HepG2 (cell line): Measurements from ENCODE around the gene CNNM4. TPM values are rescaled to one million over a fixed set of nuclear protein-coding genes. Genes with fewer than 3 reads are reported as not detected.

Source experiments
- AGO1 ChIP-seq: fragments of 200-400 bp; formaldehyde crosslinking; IDR thresholded peaks from 2 replicates; pipeline ENCODE4 v1.6.1; 2017; ENCODE audit warnings: mild to moderate bottlenecking, low read depth, low read length, moderate library complexity; ENCODE audit not compliant: poor library complexity, severe bottlenecking
- FOXK1 ChIP-seq: sonication (generic); formaldehyde crosslinking; IDR thresholded peaks from 2 replicates; pipeline ENCODE4 v1.4.0; 2020; ENCODE audit warnings: low read depth, missing genetic modification reagents, borderline replicate concordance
- FOXK2 ChIP-seq: fragments of 450-650 bp; IDR thresholded peaks from 2 replicates; pipeline ENCODE4 v1.6.1; 2016
- REPIN1 ChIP-seq: sonication (generic); formaldehyde crosslinking; IDR thresholded peaks from 2 replicates; pipeline ENCODE4 v1.8.0; 2022; ENCODE audit warnings: missing genetic modification reagents, low read depth, mild to moderate bottlenecking, borderline replicate concordance
- ZEB1 ChIP-seq: IDR thresholded peaks from 2 replicates; pipeline ENCODE4 v1.6.1; 2012; ENCODE audit warnings: mild to moderate bottlenecking, low read depth, inconsistent platforms; ENCODE audit not compliant: insufficient replicate concordance
- ZMYM4 ChIP-seq: sonication (generic); formaldehyde crosslinking; IDR thresholded peaks from 2 replicates; pipeline ENCODE4 v1.8.1; 2023; ENCODE audit warnings: mild to moderate bottlenecking, missing genetic modification reagents
- ZNF296 ChIP-seq: sonication (generic); formaldehyde crosslinking; conservative IDR thresholded peaks from 2 replicates; pipeline ENCODE4 v1.5.0; 2020; ENCODE audit warnings: mild to moderate bottlenecking, missing genetic modification reagents
- ZNF350 ChIP-seq: sonication (generic); formaldehyde crosslinking; IDR thresholded peaks from 2 replicates; pipeline ENCODE4 v1.4.0; 2020; ENCODE audit warnings: mild to moderate bottlenecking, low read depth, missing genetic modification reagents, borderline replicate concordance
- ZNF530 ChIP-seq: sonication (generic); formaldehyde crosslinking; IDR thresholded peaks from 2 replicates; pipeline ENCODE4 v1.5.0; 2020; ENCODE audit warnings: low read depth, mild to moderate bottlenecking, missing genetic modification reagents
- ZNF577 ChIP-seq: sonication (generic); formaldehyde crosslinking; IDR thresholded peaks from 2 replicates; pipeline ENCODE4 v1.4.0; 2020; ENCODE audit warnings: mild to moderate bottlenecking, low read depth, missing genetic modification reagents, borderline replicate concordance
- ZSCAN21 ChIP-seq: sonication (generic); formaldehyde crosslinking; IDR thresholded peaks from 2 replicates; pipeline ENCODE4 v1.8.0; 2022; ENCODE audit warnings: mild to moderate bottlenecking, missing genetic modification reagents, moderate library complexity, borderline replicate concordance
- polyA plus RNA-seq, 8 experiments: library from polyadenylated mRNA; depleted of rRNA in 3 of 8; stranded (reverse) in 7 of 8; unstranded in 1 of 8; fragments of >200 nt; fragmentation: Illumina TruSeq in 4 of 8; extraction: Trizol in 4 of 8; gene quantifications; 2 replicates each; pipeline versions ENCODE4 v1.2.1 to v1.2.3, GENCODE V29; 2011 to 2016; ENCODE audit warnings: low read depth in 4 of 8, missing spikeins in 1 of 8, mixed read lengths in 1 of 8; ENCODE audit not compliant: insufficient read depth in 1 of 8
- total RNA-seq, 5 experiments: library from RNA; depleted of rRNA; stranded (reverse); fragments of >200 nt; fragmentation: Illumina TruSeq; extraction: Trizol; gene quantifications; 2 replicates each; pipeline ENCODE4 v1.2.3, GENCODE V29; 2016; ENCODE audit warnings: low read depth in 1 of 5
- TF ChIP-seq, protein P1 (sequence below): sonication (generic); formaldehyde crosslinking; IDR thresholded peaks from 2 replicates; pipeline ENCODE4 v1.5.0; 2020; ENCODE audit warnings: mild to moderate bottlenecking, missing genetic modification reagents
- TF ChIP-seq, protein P2 (sequence below), 2 experiments: sonication (generic) in 1 of 2; formaldehyde crosslinking in 1 of 2; IDR thresholded peaks; 2 replicates each; pipeline versions ENCODE4 v1.4.0 to v1.6.1; 2016 to 2020; ENCODE audit warnings: borderline replicate concordance in 1 of 2, low read depth in 1 of 2, mild to moderate bottlenecking in 1 of 2, missing genetic modification reagents in 1 of 2
- TF ChIP-seq, protein P3 (sequence below): sonication (generic); formaldehyde crosslinking; IDR thresholded peaks from 2 replicates; pipeline ENCODE4 v1.8.1; 2023; ENCODE audit warnings: mild to moderate bottlenecking, inconsistent platforms, moderate library complexity, missing genetic modification reagents, borderline replicate concordance
- TF ChIP-seq, protein P4 (sequence below): sonication (generic); formaldehyde crosslinking; IDR thresholded peaks from 2 replicates; pipeline ENCODE4 v1.8.1; 2023; ENCODE audit warnings: mild to moderate bottlenecking, moderate library complexity, missing genetic modification reagents
- TF ChIP-seq, protein P5 (sequence below): sonication (generic); formaldehyde crosslinking; IDR thresholded peaks from 2 replicates; pipeline ENCODE4 v1.8.0; 2022; ENCODE audit warnings: mild to moderate bottlenecking, missing genetic modification reagents, moderate library complexity

Gene CNNM4
- total and polyA plus RNA-seq, 2 of the 13 experiments (the other 11 are each of a cell fraction or from before 2014, with no cell fraction given): 5.9 to 8.4 TPM

DNA sequence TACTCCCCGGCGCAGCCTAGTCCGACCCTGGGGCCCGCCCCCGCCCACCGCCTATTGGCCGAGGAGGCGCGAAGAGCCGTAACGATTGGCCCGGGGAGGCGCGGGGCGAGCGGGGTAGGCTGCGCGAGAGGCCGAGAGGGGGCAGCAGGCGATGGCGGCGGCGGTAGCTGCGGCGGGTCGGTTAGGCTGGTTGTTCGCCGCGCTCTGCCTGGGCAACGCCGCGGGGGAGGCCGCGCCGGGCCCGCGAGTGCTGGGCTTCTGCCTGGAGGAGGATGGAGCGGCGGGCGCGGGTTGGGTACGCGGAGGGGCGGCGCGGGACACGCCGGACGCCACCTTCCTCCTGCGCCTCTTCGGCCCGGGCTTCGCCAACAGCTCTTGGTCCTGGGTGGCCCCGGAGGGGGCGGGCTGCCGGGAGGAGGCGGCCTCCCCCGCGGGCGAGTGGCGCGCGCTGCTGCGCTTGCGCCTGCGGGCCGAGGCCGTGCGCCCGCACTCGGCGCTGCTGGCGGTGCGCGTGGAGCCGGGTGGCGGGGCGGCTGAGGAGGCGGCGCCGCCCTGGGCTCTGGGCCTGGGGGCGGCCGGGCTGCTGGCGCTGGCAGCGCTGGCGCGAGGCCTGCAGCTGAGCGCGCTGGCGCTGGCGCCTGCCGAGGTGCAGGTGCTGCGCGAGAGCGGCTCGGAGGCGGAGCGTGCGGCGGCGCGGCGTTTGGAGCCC lies 55.6 kb downstream of the CNNM4 start, which contains the start of gene CNNM3 (continued):
- TF ChIP-seq, protein P1, sequence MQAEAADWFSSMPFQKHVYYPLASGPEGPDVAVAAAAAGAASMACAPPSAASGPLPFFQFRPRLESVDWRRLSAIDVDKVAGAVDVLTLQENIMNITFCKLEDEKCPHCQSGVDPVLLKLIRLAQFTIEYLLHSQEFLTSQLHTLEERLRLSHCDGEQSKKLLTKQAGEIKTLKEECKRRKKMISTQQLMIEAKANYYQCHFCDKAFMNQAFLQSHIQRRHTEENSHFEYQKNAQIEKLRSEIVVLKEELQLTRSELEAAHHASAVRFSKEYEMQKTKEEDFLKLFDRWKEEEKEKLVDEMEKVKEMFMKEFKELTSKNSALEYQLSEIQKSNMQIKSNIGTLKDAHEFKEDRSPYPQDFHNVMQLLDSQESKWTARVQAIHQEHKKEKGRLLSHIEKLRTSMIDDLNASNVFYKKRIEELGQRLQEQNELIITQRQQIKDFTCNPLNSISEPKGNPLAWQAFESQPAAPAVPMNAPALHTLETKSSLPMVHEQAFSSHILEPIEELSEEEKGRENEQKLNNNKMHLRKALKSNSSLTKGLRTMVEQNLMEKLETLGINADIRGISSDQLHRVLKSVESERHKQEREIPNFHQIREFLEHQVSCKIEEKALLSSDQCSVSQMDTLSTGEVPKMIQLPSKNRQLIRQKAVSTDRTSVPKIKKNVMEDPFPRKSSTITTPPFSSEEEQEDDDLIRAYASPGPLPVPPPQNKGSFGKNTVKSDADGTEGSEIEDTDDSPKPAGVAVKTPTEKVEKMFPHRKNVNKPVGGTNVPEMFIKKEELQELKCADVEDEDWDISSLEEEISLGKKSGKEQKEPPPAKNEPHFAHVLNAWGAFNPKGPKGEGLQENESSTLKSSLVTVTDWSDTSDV: no peak
- TF ChIP-seq AGO1 (no peak), ZNF350 (CRISPR knock-in tag) (no peak), ZSCAN21 (CRISPR knock-in tag) (peak; percentile 89; the same call in 1 of the 2 replicates), FOXK2 (peak; percentile 30; the same call in 1 of the 2 replicates), ZNF296 (CRISPR knock-in tag) (no peak), ZNF530 (CRISPR knock-in tag) (0 out of 2 replicates have a peak, but pooled peaks have one; percentile 21), REPIN1 (CRISPR knock-in tag) (peak; percentile 75; the same call in 1 of the 2 replicates), ZEB1 (no peak), ZNF577 (CRISPR knock-in tag) (no peak), FOXK1 (CRISPR knock-in tag) (peak; percentile 94; the same call in 1 of the 2 replicates), ZMYM4 (peak; percentile 59)
- TF ChIP-seq, protein P2, sequence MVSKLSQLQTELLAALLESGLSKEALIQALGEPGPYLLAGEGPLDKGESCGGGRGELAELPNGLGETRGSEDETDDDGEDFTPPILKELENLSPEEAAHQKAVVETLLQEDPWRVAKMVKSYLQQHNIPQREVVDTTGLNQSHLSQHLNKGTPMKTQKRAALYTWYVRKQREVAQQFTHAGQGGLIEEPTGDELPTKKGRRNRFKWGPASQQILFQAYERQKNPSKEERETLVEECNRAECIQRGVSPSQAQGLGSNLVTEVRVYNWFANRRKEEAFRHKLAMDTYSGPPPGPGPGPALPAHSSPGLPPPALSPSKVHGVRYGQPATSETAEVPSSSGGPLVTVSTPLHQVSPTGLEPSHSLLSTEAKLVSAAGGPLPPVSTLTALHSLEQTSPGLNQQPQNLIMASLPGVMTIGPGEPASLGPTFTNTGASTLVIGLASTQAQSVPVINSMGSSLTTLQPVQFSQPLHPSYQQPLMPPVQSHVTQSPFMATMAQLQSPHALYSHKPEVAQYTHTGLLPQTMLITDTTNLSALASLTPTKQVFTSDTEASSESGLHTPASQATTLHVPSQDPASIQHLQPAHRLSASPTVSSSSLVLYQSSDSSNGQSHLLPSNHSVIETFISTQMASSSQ (IDR thresholded peaks at IDR 0.05; ENCODE audit: low read depth): no peak
- TF ChIP-seq, protein P2 (CRISPR knock-in tag; IDR thresholded peaks at IDR 0.05; ENCODE audit: borderline replicate concordance): peak; percentile 76
- TF ChIP-seq, protein P3, sequence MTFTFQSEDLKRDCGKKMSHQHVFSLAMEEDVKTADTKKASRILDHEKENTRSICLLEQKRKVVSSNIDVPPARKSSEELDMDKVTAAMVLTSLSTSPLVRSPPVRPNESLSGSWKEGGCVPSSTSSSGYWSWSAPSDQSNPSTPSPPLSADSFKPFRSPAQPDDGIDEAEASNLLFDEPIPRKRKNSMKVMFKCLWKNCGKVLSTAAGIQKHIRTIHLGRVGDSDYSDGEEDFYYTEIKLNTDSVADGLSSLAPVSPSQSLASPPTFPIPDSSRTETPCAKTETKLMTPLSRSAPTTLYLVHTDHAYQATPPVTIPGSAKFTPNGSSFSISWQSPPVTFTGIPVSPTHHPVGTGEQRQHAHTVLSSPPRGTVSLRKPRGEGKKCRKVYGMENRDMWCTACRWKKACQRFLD (CRISPR knock-in tag): 0 out of 2 replicates have a peak, but pooled peaks have one; percentile 60
- TF ChIP-seq, protein P4, sequence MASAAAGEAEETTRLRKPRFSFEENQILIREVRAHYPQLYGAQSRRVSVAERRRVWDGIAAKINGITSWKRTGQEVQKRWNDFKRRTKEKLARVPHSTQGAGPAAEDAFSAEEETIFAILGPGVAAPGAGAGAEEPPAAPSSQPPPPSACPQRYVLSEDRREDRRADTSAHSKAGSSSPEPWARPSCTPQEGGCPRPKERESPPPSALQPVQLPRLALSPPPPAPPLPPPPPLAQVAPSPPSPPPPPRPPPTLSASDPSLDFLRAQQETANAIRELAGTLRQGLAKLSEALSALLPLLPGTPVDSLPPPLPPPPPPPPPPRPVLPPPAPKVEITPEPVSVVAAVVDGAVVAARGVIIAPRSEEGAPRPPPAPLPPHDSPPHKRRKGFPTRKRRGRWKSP: peak; percentile 98
- TF ChIP-seq, protein P5, sequence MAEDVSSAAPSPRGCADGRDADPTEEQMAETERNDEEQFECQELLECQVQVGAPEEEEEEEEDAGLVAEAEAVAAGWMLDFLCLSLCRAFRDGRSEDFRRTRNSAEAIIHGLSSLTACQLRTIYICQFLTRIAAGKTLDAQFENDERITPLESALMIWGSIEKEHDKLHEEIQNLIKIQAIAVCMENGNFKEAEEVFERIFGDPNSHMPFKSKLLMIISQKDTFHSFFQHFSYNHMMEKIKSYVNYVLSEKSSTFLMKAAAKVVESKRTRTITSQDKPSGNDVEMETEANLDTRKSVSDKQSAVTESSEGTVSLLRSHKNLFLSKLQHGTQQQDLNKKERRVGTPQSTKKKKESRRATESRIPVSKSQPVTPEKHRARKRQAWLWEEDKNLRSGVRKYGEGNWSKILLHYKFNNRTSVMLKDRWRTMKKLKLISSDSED (CRISPR knock-in tag): no peak
